ENCODE data around the gene TGFB2.

The TGFB2 gene

GRCh38 chr1:218447010-218447689 lies 102.0 kb downstream of the TGFB2 start:
- TF ChIP-seq, protein P1, sequence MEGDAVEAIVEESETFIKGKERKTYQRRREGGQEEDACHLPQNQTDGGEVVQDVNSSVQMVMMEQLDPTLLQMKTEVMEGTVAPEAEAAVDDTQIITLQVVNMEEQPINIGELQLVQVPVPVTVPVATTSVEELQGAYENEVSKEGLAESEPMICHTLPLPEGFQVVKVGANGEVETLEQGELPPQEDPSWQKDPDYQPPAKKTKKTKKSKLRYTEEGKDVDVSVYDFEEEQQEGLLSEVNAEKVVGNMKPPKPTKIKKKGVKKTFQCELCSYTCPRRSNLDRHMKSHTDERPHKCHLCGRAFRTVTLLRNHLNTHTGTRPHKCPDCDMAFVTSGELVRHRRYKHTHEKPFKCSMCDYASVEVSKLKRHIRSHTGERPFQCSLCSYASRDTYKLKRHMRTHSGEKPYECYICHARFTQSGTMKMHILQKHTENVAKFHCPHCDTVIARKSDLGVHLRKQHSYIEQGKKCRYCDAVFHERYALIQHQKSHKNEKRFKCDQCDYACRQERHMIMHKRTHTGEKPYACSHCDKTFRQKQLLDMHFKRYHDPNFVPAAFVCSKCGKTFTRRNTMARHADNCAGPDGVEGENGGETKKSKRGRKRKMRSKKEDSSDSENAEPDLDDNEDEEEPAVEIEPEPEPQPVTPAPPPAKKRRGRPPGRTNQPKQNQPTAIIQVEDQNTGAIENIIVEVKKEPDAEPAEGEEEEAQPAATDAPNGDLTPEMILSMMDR (IDR thresholded peaks at IDR 0.05; ENCODE audit: insufficient read depth, low read length, poor library complexity, severe bottlenecking), result no peak

DNA sequence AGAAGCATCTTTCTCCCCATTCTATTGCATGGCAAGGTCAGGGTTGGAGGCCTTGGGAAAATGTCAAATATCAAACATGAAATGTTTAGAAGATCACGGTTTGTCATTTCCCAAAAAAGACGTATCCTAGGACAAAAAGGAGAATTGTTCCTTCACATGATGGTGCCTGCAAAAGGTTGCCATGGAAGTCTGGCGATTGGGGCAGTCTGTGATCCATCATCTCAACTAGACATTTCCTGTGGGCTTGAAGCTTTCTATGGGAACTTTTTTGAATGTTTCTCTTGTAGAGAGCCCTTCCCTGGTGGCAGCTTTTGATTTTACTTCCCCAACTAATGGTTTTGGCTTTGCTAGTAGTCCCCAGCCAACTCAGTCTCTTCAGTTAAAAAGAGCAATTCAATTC lies 106.3 kb downstream of the TGFB2 start:
- DNase-seq (ENCODE audit: extremely low read depth, insufficient read length), result no peak
- no peaks in the 10 kb centered on the region for H3K27me3 ChIP-seq (replicated peaks; ENCODE audit: control insufficient read depth, insufficient read depth, low read length)
- H3K36me3 ChIP-seq (ENCODE audit: control insufficient read depth, insufficient read depth, low read length), result no peaks in the 10 kb centered on the region
- TF ChIP-seq, protein P1 (IDR thresholded peaks at IDR 0.05; ENCODE audit: insufficient read depth, low read length, poor library complexity, severe bottlenecking), result no peak
- H3K4me3 ChIP-seq (replicated peaks; ENCODE audit: low read depth, low read length), result no peak overlapping the region

More at GRCh38 chr1:218447010-218447689, 102.0 kb downstream of the TGFB2 start:
- H3K4me3 ChIP-seq (replicated peaks; ENCODE audit: low read depth, low read length), result no peak overlapping the region
- H3K36me3 ChIP-seq (ENCODE audit: control insufficient read depth, insufficient read depth, low read length), result no peaks in the 10 kb centered on the region
- no peak for DNase-seq (ENCODE audit: extremely low read depth, insufficient read length)
- H3K27me3 ChIP-seq (replicated peaks; ENCODE audit: control insufficient read depth, insufficient read depth, low read length), result no peaks in the 10 kb centered on the region

DNA sequence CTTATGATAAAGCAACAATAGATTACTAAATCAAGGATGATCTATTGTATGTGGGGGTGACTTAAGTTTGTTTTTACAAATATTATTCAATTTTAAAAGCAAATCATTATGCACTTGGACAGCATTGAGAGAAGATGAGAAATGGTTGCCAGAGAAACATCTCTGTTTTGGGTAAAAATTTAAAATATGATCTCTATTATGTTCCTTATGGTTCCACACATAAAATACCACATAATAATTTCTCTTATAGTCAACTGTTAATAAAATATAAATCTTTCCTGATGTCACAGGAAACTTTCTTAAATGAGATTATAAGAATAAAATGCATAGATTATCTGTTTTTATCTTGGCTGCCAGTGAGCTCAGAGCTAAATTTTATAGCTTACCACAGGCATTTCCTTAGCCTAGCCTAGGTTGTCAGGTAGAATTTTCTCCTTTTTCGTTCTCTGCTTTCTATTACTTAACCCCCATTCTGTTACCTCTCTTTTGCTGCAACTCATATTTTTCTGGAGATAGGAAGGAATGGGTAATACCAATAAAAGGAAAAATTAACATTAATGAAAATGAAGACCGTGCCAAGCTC lies 109.7 kb downstream of the TGFB2 start:
- TF ChIP-seq, protein P1 (IDR thresholded peaks at IDR 0.05; ENCODE audit: insufficient read depth, low read length, poor library complexity, severe bottlenecking), result no peak
- no peak for DNase-seq (ENCODE audit: extremely low read depth, insufficient read length)
- Histone ChIP-seq H3K4me3 (replicated peaks; ENCODE audit: low read depth, low read length) (no peak overlapping the region), H3K27me3 (replicated peaks; ENCODE audit: control insufficient read depth, insufficient read depth, low read length) (no peaks in the 10 kb centered on the region), H3K36me3 (ENCODE audit: control insufficient read depth, insufficient read depth, low read length) (no peaks in the 10 kb centered on the region)

- Histone ChIP-seq H3K27me3 (replicated peaks; ENCODE audit: control insufficient read depth, insufficient read depth, low read length) (no peaks in the 10 kb centered on the region), H3K36me3 (ENCODE audit: control insufficient read depth, insufficient read depth, low read length) (no peaks in the 10 kb centered on the region), H3K4me3 (replicated peaks; ENCODE audit: low read depth, low read length) (no peak overlapping the region)
- TF ChIP-seq, protein P1 (IDR thresholded peaks at IDR 0.05; ENCODE audit: insufficient read depth, low read length, poor library complexity, severe bottlenecking), result no peak
- DNase-seq (ENCODE audit: extremely low read depth, insufficient read length), result no peak
Observed at GRCh38 chr1:218456444-218456843, 111.3 kb downstream of the TGFB2 start.

GRCh38 chr1:218459450-218459849 lies 114.3 kb downstream of the TGFB2 start:
- TF ChIP-seq, protein P1 (IDR thresholded peaks at IDR 0.05; ENCODE audit: insufficient read depth, low read length, poor library complexity, severe bottlenecking), result no peak
- no peak overlapping the region for H3K4me3 ChIP-seq (replicated peaks; ENCODE audit: low read depth, low read length)
- no peaks in the 10 kb centered on the region for H3K36me3 ChIP-seq (ENCODE audit: control insufficient read depth, insufficient read depth, low read length)
- no peaks in the 10 kb centered on the region for H3K27me3 ChIP-seq (replicated peaks; ENCODE audit: control insufficient read depth, insufficient read depth, low read length)
- no peak for DNase-seq (ENCODE audit: extremely low read depth, insufficient read length)
